ENCODE results near the gene VPS8. TPM values are rescaled to one million over a fixed set of nuclear protein-coding genes. Genes with fewer than 3 reads are reported as not detected.

Gene VPS8
- total RNA-seq, 2 donors from 2014 or later = 69.5 to 77.5 TPM

DNA sequence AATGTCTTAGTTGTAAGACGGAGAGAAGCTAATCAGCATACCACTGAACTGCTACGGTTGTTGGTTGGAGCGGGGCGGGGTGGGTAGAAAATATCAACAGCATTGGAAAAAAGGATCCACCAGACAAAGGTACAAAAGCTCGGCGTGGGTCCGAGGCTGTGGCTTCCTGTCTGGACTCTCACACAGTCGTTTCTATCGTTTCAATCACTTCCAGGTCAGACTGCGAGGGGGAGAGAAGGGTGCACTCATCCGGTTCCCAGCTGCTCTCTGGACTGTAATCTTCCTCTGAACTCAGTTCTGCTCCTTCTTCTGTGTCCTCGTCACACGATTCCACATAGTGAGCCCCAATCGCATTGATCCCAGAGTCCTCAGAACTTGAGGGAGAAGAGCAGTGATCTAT, 270.9 kb downstream of the VPS8 start:
- Mint-ChIP-seq H3K4me3 (no peak overlapping the region), H3K36me3 (ENCODE audit: low read depth) (no peaks in the 10 kb centered on the region), H3K4me1 (no peaks in the 10 kb centered on the region), H3K27ac (no peak overlapping the region), H3K27me3 (peaks cover 34% of the 10 kb centered on the region)
- DNase-seq (no peak), ATAC-seq (no peak)
- no peaks in the 10 kb centered on the region for H3K9me3 ChIP-seq (ENCODE audit: control insufficient read depth, low read length, poor library complexity, severe bottlenecking)

DNA sequence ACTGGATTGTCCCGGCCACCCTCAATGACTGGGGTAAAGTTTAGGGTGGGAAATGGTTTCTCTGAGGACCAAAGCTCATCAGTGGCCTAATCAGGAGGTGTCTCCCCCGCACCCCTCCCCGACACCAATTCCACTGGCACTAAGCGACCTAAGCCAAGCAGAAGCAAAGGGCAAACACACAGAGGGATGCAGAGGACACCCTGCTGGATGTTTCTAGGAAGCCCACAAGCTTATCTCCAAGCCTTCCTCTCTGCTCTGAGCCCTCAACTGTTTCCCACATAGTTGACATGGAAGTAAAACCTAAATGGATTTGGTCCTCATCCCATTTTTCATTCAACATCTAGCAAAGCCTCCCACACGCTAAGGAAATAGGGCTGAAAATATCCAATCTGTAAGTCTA, 272.4 kb downstream of the VPS8 start:
- Mint-ChIP-seq H3K4me3 (no peak overlapping the region), H3K27ac (no peak overlapping the region), H3K36me3 (ENCODE audit: low read depth) (no peaks in the 10 kb centered on the region), H3K4me1 (no peaks in the 10 kb centered on the region), H3K27me3 (peaks cover 34% of the 10 kb centered on the region)
- DNase-seq = no peak
- no peak for ATAC-seq
- no peaks in the 10 kb centered on the region for H3K9me3 ChIP-seq (ENCODE audit: control insufficient read depth, low read length, poor library complexity, severe bottlenecking)

DNA sequence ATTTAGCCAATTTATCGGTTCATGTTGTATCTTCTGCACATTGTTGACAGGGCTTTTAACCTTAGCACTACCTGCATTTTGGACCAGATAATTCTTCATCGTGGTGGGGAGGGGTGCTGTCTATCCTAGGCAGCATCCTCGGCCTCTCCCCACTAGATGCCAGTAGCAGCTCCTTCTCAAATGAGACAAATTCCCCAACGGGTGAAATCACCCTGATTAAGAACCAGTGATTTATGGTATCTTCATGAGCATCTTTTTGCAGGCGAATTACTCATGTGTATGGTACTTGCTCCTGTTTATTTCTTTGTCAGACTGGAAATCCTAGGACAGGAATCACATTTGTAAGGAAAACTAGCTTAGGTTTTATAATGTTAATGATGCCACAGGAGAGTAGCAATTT, 272.9 kb downstream of the VPS8 start:
- H3K4me3 Mint-ChIP-seq = no peak overlapping the region
- no peaks in the 10 kb centered on the region for H3K4me1 Mint-ChIP-seq
- no peaks in the 10 kb centered on the region for H3K9me3 ChIP-seq (ENCODE audit: control insufficient read depth, low read length, poor library complexity, severe bottlenecking)
- no peak overlapping the region for H3K27ac Mint-ChIP-seq
- peaks cover 34% of the 10 kb centered on the region for H3K27me3 Mint-ChIP-seq
- H3K36me3 Mint-ChIP-seq (ENCODE audit: low read depth) = no peaks in the 10 kb centered on the region
- no peak for DNase-seq
- no peak for ATAC-seq

DNA sequence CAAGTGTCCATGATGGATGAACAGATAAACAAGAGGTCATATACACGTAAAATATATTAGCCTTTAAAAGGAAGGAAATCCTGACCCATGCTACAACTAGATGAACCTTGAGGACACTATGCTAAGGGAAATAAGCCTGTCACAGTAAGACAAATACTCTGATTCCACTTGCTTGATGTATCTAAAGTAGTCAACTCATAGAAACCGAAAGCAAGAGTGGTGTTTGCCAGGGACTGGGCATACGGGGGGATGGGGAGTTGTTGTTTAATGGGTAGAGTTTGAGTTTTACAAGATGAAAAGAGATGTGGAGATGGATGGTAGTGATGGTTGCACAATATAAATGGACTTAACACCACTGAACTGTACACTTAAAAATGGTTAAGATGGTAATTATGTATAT, 275.5 kb downstream of the VPS8 start:
- Mint-ChIP-seq H3K36me3 (ENCODE audit: low read depth) (no peaks in the 10 kb centered on the region), H3K4me1 (no peaks in the 10 kb centered on the region), H3K27me3 (peaks cover 33% of the 10 kb centered on the region), H3K27ac (no peak overlapping the region), H3K4me3 (no peak overlapping the region)
- H3K9me3 ChIP-seq (ENCODE audit: control insufficient read depth, low read length, poor library complexity, severe bottlenecking) = no peaks in the 10 kb centered on the region
- DNase-seq = no peak
- no peak for ATAC-seq

DNA sequence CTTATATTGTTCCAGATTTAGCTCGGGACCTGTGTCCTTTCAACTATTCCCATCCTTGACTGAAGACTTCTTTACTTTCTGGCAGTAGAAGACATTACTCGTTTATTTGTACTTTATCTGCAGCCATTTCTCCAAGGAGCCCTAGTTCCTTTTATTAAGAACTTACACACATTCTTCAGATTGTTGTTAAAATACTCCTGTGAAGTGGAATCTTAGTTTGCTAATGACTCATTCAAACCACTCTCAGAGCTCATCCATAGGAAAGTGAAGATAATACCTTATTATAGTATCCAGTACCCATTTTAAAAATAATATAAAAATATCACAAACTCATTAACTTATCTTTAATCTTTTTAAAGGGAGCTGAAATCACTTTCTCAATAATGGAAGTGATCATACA, 277.4 kb downstream of the VPS8 start:
- no peak for ATAC-seq
- H3K4me3 Mint-ChIP-seq = no peak overlapping the region
- DNase-seq = no peak

DNA sequence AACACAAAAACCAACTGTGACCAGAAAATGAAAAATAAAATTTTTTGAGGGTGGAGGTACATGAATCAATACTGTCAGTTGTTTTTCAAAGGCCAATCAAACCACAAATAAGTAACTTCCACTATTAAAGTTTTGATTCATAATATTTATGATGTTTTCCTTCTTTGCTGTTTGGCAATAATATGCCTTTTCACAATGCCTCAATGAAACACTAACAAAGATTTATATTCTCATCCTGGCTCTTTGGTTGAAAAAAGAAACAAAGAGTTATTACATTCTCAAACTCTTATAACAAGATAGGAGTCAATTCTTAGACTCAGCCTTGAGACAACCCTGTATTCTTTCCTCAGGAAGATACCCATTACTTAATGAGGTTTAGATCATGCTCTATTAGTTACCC, 277.8 kb downstream of the VPS8 start:
- ATAC-seq = no peak
- no peaks in the 10 kb centered on the region for H3K9me3 ChIP-seq (ENCODE audit: control insufficient read depth, low read length, poor library complexity, severe bottlenecking)
- H3K4me1 Mint-ChIP-seq = no peaks in the 10 kb centered on the region
- H3K36me3 Mint-ChIP-seq (ENCODE audit: low read depth) = no peaks in the 10 kb centered on the region
- no peak overlapping the region for H3K27ac Mint-ChIP-seq
- no peak for DNase-seq
- peaks cover 43% of the 10 kb centered on the region for H3K27me3 Mint-ChIP-seq
- no peak overlapping the region for H3K4me3 Mint-ChIP-seq

More for the DNA sequence above, 277.4 kb downstream of the VPS8 start:
- no peaks in the 10 kb centered on the region for H3K4me1 Mint-ChIP-seq
- no peak overlapping the region for H3K27ac Mint-ChIP-seq
- no peaks in the 10 kb centered on the region for H3K9me3 ChIP-seq (ENCODE audit: control insufficient read depth, low read length, poor library complexity, severe bottlenecking)
- no peaks in the 10 kb centered on the region for H3K36me3 Mint-ChIP-seq (ENCODE audit: low read depth)
- peaks cover 42% of the 10 kb centered on the region for H3K27me3 Mint-ChIP-seq

DNA sequence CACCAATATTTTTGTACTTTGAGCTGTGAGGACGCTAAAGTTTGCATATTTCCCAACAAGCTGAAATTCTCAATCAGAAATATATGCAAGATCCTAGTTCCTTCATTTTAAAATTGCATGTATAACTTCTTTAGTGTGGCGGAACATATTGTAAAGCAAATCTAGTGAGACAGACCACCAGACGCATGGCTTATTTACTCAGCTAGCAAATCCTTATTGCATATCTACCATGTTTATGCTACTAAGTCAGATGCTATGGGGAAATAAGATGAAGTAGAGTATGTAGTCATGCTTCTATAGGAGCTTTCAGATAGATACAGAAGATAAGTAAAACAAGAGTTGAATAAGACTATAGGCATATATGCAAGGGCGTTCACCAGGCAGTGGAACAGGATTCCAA, 278.8 kb downstream of the VPS8 start:
- ATAC-seq = no peak
- H3K4me3 Mint-ChIP-seq = no peak overlapping the region
- no peak for DNase-seq
- no peaks in the 10 kb centered on the region for H3K4me1 Mint-ChIP-seq
- no peaks in the 10 kb centered on the region for H3K36me3 Mint-ChIP-seq (ENCODE audit: low read depth)
- H3K27ac Mint-ChIP-seq = no peak overlapping the region
- peaks cover 38% of the 10 kb centered on the region for H3K27me3 Mint-ChIP-seq
- no peaks in the 10 kb centered on the region for H3K9me3 ChIP-seq (ENCODE audit: control insufficient read depth, low read length, poor library complexity, severe bottlenecking)

DNA sequence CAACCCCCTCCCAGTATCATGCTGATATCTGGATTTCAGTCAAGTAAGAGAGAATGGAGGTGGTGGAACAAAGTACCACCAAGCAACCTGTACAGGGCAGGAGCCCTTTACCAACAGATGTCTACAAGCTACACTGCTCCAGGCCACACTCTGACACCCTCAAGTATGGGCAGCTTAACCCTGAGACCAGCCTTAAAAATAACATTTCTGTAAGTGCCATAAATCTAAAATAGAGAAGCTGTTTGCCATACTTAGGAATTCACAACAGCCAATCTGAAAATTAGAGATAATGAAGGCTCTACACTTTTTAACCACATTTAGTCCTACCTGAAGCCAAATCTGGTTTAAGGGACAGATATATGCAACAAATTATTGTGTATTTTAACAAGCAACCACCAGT, 281.1 kb downstream of the VPS8 start:
- Mint-ChIP-seq H3K4me1 (no peaks in the 10 kb centered on the region), H3K4me3 (no peak overlapping the region), H3K36me3 (ENCODE audit: low read depth) (no peaks in the 10 kb centered on the region), H3K27ac (no peak overlapping the region), H3K27me3 (peaks cover 28% of the 10 kb centered on the region)
- no peak for ATAC-seq
- no peaks in the 10 kb centered on the region for H3K9me3 ChIP-seq (ENCODE audit: control insufficient read depth, low read length, poor library complexity, severe bottlenecking)
- no peak for DNase-seq

DNA sequence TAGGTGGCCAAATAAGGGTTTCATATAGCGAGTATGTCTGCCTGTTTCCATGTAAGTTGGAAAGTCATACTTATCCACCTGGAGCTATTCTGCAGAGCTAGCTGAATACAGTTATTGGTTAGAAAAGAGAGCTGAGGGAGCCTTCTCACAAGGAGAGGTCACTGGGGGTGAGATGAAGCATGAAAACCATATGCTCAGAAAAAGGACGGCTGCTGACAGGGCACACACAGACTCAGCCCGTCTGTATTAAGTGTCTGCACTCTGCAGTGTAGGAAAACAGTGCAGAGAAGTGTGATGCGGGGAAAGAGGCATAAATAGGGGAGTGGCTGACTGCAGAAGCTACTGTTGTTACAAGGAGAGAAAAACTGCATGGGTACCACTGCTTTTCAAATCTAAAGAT, 282.7 kb downstream of the VPS8 start:
- no peak overlapping the region for H3K27ac Mint-ChIP-seq
- peaks cover 36% of the 10 kb centered on the region for H3K27me3 Mint-ChIP-seq
- H3K36me3 Mint-ChIP-seq (ENCODE audit: low read depth) = no peaks in the 10 kb centered on the region
- H3K4me3 Mint-ChIP-seq = no peak overlapping the region
- no peaks in the 10 kb centered on the region for H3K9me3 ChIP-seq (ENCODE audit: control insufficient read depth, low read length, poor library complexity, severe bottlenecking)
- ATAC-seq (no peak), DNase-seq (no peak)
- H3K4me1 Mint-ChIP-seq = no peaks in the 10 kb centered on the region

Other genes with a start within 250 kb of the VPS8 start
- gene MAGEF1, start 100.1 kb upstream of the VPS8 start, total RNA-seq = 1 to 10 TPM; 4.5 to 6.4 TPM